Panc1 (cell line): ENCODE measurements around the gene DAAM2. TPM values are rescaled to one million over a fixed set of nuclear protein-coding genes. Genes with fewer than 3 reads are reported as not detected.

Experiments
- ATAC-seq: fragments of 200-7000 bp; cut with Tn5 transposase; 2 replicates; pipeline ENCODE4 v1.9.1; 2020; ENCODE audit warnings: mild to moderate bottlenecking, moderate library complexity
- BruUV-seq: library from RNA; stranded (reverse); fragments of 400-500 nt; replicated peaks from 2 replicates; lab custom pipeline; 2021; lab: Mats Ljungman, UMichigan
- CTCF ChIA-PET: fragments of 300-600 bp; sonication (Branson Sonifier 250); formaldehyde crosslinking; loops from one replicate; lab custom pipeline; 2022; ENCODE audit warnings: antibody characterized with exemption; lab: Charles Lee
- POLR2A ChIA-PET: fragments of 300-600 bp; sonication (Branson Sonifier 250); formaldehyde crosslinking; loops from one replicate; lab custom pipeline; 2022; ENCODE audit warnings: antibody characterized with exemption; lab: Charles Lee
- DNase-seq: peaks from one replicate; pipeline ENCODE4 v3.0.0-alpha.2; 2010; ENCODE audit warnings: low read depth, low spot score
- H3K27ac ChIP-seq: 2 replicates; pipeline ENCODE4 v1.5.1; 2011; ENCODE audit warnings: mild to moderate bottlenecking, low read length, inconsistent platforms
- H3K27me3 ChIP-seq: fragments of 200-500 bp; sonication (Bioruptor generic); 2 replicates; pipeline ENCODE4 v1.6.0; 2014; ENCODE audit warnings: low read length, inconsistent platforms; ENCODE audit not compliant: control insufficient read depth, insufficient read depth
- H3K36me3 ChIP-seq: fragments of 200-500 bp; sonication (Bioruptor generic); 2 replicates; pipeline ENCODE4 v1.5.1; 2014; ENCODE audit warnings: inconsistent platforms, mild to moderate bottlenecking, low read length, moderate library complexity; ENCODE audit not compliant: control insufficient read depth, insufficient read depth
- H3K4me1 ChIP-seq: 2 replicates; pipeline ENCODE4 v1.5.1; 2011; ENCODE audit warnings: inconsistent platforms, mild to moderate bottlenecking, low read length, moderate library complexity; ENCODE audit not compliant: control insufficient read depth, insufficient read depth
- H3K4me3 ChIP-seq, 2 experiments: 2 replicates each; pipeline ENCODE4 v1.5.1; 2011 to 2012; ENCODE audit warnings: low read depth in 2 of 2, low read length in 2 of 2, mild to moderate bottlenecking in 2 of 2, inconsistent platforms in 1 of 2, moderate library complexity in 1 of 2
- H3K9me3 ChIP-seq: fragments of 200-500 bp; sonication (Bioruptor generic); 2 replicates; pipeline ENCODE4 v1.5.1; 2014; ENCODE audit warnings: low read depth, mild to moderate bottlenecking, inconsistent platforms, low read length, moderate library complexity; ENCODE audit not compliant: control insufficient read depth, insufficient read depth
- POLR2AphosphoS5 ChIP-seq: IDR thresholded peaks from 2 replicates; pipeline ENCODE4 v1.6.1; 2012; ENCODE audit warnings: mild to moderate bottlenecking, low read depth, low read length, moderate library complexity
- SIN3A ChIP-seq: IDR thresholded peaks from 2 replicates; pipeline ENCODE4 v1.6.1; 2012; ENCODE audit warnings: low read depth, mild to moderate bottlenecking, low read length, moderate library complexity, borderline replicate concordance; ENCODE audit not compliant: insufficient read depth
- TCF7L2 ChIP-seq: IDR thresholded peaks from 2 replicates; pipeline ENCODE4 v1.6.1; 2011; ENCODE audit warnings: mild to moderate bottlenecking, low read depth, low read length, inconsistent platforms
- in situ Hi-C: cut with HindIII; loops from 2 replicates; pipeline ENCODE4 v1.10.0; 2016; ENCODE audit warnings: low sequenced_read_pairs, low pct_unique_long_range_greater_than_20kb
- intact Hi-C: fragments of 100-400 bp; cut with micrococcal nuclease; formaldehyde crosslinking; loops from one replicate; pipeline ENCODE4 v1.10.0; 2022; ENCODE audit not compliant: unreplicated experiment
- total RNA-seq: library from RNA; stranded (reverse); gene quantifications from one replicate; pipeline ENCODE4 v1.2.1, GENCODE V29; 2021; ENCODE audit not compliant: unreplicated experiment
- TF ChIP-seq, protein P1 (sequence below): fragments of 450-650 bp; IDR thresholded peaks from 2 replicates; pipeline ENCODE4 v1.5.1; 2017; ENCODE audit warnings: mild to moderate bottlenecking
- TF ChIP-seq, protein P2 (sequence below), 2 experiments: IDR thresholded peaks; 2 replicates each; pipeline ENCODE4 v1.6.1; 2011 to 2012; ENCODE audit warnings: low read depth in 2 of 2, control low read depth in 1 of 2, low read length in 1 of 2, mild to moderate bottlenecking in 1 of 2, moderate library complexity in 1 of 2; ENCODE audit not compliant: insufficient read depth in 1 of 2

DAAM2 gene
- total RNA-seq, 1 experiment from 2014 or later, result not detected

DNA sequence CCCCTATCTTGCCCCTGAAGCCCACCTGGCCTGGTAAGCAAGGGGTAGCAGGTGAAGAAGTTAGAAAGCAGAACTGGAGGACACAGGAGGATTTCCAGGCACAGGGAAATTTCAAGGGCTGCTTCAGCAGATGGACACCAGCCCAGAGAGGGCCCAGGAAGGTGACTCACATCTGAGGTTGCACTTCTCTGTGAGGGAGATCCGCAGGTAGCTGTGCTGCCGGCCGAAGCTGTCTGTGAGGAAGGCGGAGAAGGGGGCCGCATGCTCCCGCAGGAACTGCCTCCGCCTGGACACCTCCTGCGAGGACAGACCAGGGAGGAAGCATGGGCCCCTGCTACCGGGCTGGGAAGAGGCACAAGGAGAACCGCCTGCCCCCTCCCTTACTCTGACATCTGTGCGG is 135.0 kb downstream of the DAAM2 start:
- DNase-seq, result no peak
- Histone ChIP-seq H3K4me3 (no peak overlapping the region), H3K36me3 (no peaks in the 10 kb centered on the region), H3K4me1 (no peaks in the 10 kb centered on the region), H3K9me3 (no peaks in the 10 kb centered on the region), H3K27me3 (no peaks in the 10 kb centered on the region), H3K27ac (no peak overlapping the region)
- POLR2A ChIA-PET, result no interaction called here
- intact Hi-C loops, result no loop called here
- CTCF ChIA-PET, result no interaction called here
- in situ Hi-C loops, result no loop called here
- ATAC-seq, result peak; percentile 48; the same call in 1 of the 2 replicates
- no peak for TF ChIP-seq TCF7L2
- TF ChIP-seq, protein P1, sequence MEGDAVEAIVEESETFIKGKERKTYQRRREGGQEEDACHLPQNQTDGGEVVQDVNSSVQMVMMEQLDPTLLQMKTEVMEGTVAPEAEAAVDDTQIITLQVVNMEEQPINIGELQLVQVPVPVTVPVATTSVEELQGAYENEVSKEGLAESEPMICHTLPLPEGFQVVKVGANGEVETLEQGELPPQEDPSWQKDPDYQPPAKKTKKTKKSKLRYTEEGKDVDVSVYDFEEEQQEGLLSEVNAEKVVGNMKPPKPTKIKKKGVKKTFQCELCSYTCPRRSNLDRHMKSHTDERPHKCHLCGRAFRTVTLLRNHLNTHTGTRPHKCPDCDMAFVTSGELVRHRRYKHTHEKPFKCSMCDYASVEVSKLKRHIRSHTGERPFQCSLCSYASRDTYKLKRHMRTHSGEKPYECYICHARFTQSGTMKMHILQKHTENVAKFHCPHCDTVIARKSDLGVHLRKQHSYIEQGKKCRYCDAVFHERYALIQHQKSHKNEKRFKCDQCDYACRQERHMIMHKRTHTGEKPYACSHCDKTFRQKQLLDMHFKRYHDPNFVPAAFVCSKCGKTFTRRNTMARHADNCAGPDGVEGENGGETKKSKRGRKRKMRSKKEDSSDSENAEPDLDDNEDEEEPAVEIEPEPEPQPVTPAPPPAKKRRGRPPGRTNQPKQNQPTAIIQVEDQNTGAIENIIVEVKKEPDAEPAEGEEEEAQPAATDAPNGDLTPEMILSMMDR, result no peak
- no peak for TF ChIP-seq SIN3A
- TF ChIP-seq, protein P2, sequence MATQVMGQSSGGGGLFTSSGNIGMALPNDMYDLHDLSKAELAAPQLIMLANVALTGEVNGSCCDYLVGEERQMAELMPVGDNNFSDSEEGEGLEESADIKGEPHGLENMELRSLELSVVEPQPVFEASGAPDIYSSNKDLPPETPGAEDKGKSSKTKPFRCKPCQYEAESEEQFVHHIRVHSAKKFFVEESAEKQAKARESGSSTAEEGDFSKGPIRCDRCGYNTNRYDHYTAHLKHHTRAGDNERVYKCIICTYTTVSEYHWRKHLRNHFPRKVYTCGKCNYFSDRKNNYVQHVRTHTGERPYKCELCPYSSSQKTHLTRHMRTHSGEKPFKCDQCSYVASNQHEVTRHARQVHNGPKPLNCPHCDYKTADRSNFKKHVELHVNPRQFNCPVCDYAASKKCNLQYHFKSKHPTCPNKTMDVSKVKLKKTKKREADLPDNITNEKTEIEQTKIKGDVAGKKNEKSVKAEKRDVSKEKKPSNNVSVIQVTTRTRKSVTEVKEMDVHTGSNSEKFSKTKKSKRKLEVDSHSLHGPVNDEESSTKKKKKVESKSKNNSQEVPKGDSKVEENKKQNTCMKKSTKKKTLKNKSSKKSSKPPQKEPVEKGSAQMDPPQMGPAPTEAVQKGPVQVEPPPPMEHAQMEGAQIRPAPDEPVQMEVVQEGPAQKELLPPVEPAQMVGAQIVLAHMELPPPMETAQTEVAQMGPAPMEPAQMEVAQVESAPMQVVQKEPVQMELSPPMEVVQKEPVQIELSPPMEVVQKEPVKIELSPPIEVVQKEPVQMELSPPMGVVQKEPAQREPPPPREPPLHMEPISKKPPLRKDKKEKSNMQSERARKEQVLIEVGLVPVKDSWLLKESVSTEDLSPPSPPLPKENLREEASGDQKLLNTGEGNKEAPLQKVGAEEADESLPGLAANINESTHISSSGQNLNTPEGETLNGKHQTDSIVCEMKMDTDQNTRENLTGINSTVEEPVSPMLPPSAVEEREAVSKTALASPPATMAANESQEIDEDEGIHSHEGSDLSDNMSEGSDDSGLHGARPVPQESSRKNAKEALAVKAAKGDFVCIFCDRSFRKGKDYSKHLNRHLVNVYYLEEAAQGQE (IDR thresholded peaks at IDR 0.05; ENCODE audit: insufficient read depth in 1 of 2, low read depth in 2 of 2, low read length in 1 of 2), result no peak
- TF ChIP-seq POLR2AphosphoS5, result no peak
- no TSS peak for BruUV-seq

DNA sequence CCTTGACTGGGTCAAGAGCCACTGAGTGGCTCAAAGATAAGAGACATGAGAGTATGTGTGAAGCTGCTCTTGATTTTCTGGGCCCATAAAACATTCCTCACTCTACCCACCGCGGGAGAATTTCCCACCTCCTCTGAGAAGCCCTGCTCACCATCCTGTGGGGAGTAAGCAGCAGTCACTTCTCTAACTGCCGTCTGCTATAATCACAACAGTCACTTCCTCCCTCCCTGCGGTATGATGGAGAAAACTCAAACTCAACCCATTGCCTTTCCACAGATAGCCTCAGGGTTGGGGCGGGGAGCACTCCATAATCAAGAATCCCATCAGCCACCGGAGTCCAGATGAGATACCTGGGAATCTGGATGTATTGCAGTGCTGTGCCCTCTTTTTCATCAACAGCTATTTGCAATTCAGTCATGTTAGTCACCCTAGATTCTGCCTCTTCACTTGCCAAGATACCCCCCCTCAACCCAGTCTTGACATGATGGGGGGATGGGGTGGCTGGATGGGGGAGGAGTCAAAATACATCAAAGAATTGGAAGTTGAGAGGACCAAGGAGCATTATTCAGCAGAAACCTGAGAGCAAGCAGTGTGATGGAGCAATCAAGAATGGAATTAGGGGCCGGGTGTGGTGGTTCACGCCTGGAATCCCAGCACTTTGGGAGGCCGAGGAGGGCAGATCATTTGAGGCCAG is 137.0 kb downstream of the DAAM2 start:
- no peak for TF ChIP-seq SIN3A
- TF ChIP-seq POLR2AphosphoS5, result no peak
- TF ChIP-seq, protein P1, result no peak
- TF ChIP-seq, protein P2 (IDR thresholded peaks at IDR 0.05; ENCODE audit: insufficient read depth in 1 of 2, low read depth in 2 of 2, low read length in 1 of 2), result no peak
- TF ChIP-seq TCF7L2, result no peak
- ATAC-seq (no peak), DNase-seq (no peak)
- in situ Hi-C loops, result no loop called here
- intact Hi-C loops, result no loop called here
- no peak overlapping the region for H3K4me3 ChIP-seq
- no peaks in the 10 kb centered on the region for H3K4me1 ChIP-seq
- H3K9me3 ChIP-seq, result no peaks in the 10 kb centered on the region
- ChIA-PET POLR2A (no interaction called here), CTCF (no interaction called here)
- no peak overlapping the region for H3K27ac ChIP-seq
- no TSS peak for BruUV-seq
- H3K36me3 ChIP-seq, result no peaks in the 10 kb centered on the region; the same call in 1 of the 2 replicates
- peaks cover 2% of the 10 kb centered on the region; the same call in 1 of the 2 replicates for H3K27me3 ChIP-seq
